Smooth muscle cell (in vitro differentiated cells): Measurements from ENCODE around the gene SLIT1. TPM values are rescaled to one million over a fixed set of nuclear protein-coding genes. Genes with fewer than 3 reads are reported as not detected.
A peak's percentile ranks its signal among the peaks of the same experiment; 100 is the strongest.

Experiments
- DNase-seq: peaks from one replicate; lab custom pipeline; 2025; ENCODE audit not compliant: unreplicated experiment; lab: John Stamatoyannopoulos, UW
- H2AFZ ChIP-seq: fragments of 200-600 bp; sonication (generic); 2 replicates; pipeline ENCODE4 v1.6.0; 2016; ENCODE audit warnings: antibody characterized with exemption, low read depth, mild to moderate bottlenecking
- H3F3A ChIP-seq: fragments of 200-600 bp; sonication (generic); 2 replicates; pipeline ENCODE4 v1.6.0; 2017; ENCODE audit warnings: antibody characterized with exemption, low read depth
- H3K27ac ChIP-seq: fragments of 200-600 bp; sonication (generic); 2 replicates; pipeline ENCODE4 v1.5.1; 2016; ENCODE audit warnings: low read depth, mild to moderate bottlenecking
- H3K27me3 ChIP-seq: fragments of 200-600 bp; sonication (generic); 2 replicates; pipeline ENCODE4 v1.6.1; 2016; ENCODE audit warnings: low read depth, mild to moderate bottlenecking
- H3K36me3 ChIP-seq: fragments of 200-600 bp; sonication (generic); 2 replicates; pipeline ENCODE4 v1.5.1; 2016; ENCODE audit warnings: low read depth
- H3K4me1 ChIP-seq: fragments of 200-600 bp; sonication (generic); 2 replicates; pipeline ENCODE4 v1.5.1; 2016; ENCODE audit warnings: low read depth
- H3K4me2 ChIP-seq: fragments of 200-600 bp; sonication (generic); 2 replicates; pipeline ENCODE4 v1.6.0; 2016; ENCODE audit warnings: mild to moderate bottlenecking
- H3K4me3 ChIP-seq: fragments of 200-600 bp; sonication (generic); 2 replicates; pipeline ENCODE4 v1.5.1; 2016; ENCODE audit warnings: mild to moderate bottlenecking
- H3K79me2 ChIP-seq: fragments of 200-600 bp; sonication (generic); 2 replicates; pipeline ENCODE4 v1.6.0; 2016; ENCODE audit warnings: low read depth, mild to moderate bottlenecking
- H3K9ac ChIP-seq: fragments of 200-600 bp; sonication (generic); 2 replicates; pipeline ENCODE4 v1.6.0; 2016; ENCODE audit warnings: low read depth
- H3K9me3 ChIP-seq: fragments of 200-600 bp; sonication (generic); replicated peaks from 2 replicates; pipeline ENCODE4 v1.5.1; 2016; ENCODE audit warnings: low read depth
- H4K20me1 ChIP-seq: fragments of 200-600 bp; sonication (generic); 2 replicates; pipeline ENCODE4 v1.6.0; 2016; ENCODE audit warnings: low read depth
- WGBS: methylation state at CpG from one replicate; pipeline ENCODE4 v1.1.7; 2016; ENCODE audit warnings: low lambda C conversion rate; 5-methylcytosine and 5-hydroxymethylcytosine counted together
- polyA plus RNA-seq: library from polyadenylated mRNA; unstranded; fragments of >200 nt; fragmentation: Nextera tagmentation; extraction: Ambion mirVana; gene quantifications from 2 replicates; pipeline ENCODE4 v1.2.1, GENCODE V29; 2016
- total RNA-seq: library from RNA; depleted of rRNA; stranded (reverse); fragments of >200 nt; gene quantifications from 2 replicates; pipeline ENCODE4 v1.2.3, GENCODE V29; 2014
- TF ChIP-seq, protein P1 (sequence below): fragments of 200-600 bp; sonication (generic); IDR thresholded peaks from 2 replicates; pipeline ENCODE4 v1.5.1; 2017; ENCODE audit warnings: borderline replicate concordance, mild to moderate bottlenecking, antibody characterized with exemption; ENCODE audit not compliant: insufficient read depth, poor library complexity, severe bottlenecking

The SLIT1 gene
- total and polyA plus RNA-seq, 2 experiments from 2014 or later: 0.15 TPM; not detected in 1

DNA sequence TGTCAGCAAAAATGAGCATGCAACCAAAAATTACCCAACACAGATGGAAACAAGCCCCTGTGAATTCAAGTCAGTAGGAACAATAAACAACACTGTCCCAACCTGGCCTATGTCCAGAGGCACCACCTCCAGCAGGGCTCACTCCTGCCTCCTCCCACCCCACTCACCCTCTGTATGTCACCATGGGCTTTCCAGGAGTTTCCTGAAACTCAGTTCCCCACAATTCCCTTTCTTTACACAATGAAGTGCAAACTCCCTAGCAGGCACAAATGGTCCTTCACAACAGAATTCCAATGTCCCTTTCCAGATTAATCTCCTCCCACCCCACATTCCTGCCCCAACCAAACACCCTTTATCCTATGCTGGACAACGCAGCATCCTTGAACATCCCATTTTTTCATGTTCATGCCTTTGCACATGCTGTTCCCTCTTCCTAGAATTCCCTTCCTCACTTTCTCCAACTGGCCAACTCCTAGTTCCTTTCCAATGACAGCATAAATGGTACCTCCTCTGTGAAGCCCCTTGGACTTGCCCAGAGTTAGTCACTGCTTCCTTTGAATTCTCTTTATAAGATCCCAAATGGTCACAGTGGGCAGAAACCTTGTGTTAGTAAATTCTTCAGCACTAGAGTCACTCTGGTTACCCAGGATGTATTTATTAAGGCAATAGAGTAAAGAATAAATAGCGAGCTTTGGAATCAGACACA is 157.5 kb downstream of the SLIT1 start:
- no peaks in the 10 kb centered on the region for H3K9me3 ChIP-seq
- no peak overlapping the region for H3K27ac ChIP-seq
- no peak overlapping the region for H3K4me3 ChIP-seq
- TF ChIP-seq, protein P1, sequence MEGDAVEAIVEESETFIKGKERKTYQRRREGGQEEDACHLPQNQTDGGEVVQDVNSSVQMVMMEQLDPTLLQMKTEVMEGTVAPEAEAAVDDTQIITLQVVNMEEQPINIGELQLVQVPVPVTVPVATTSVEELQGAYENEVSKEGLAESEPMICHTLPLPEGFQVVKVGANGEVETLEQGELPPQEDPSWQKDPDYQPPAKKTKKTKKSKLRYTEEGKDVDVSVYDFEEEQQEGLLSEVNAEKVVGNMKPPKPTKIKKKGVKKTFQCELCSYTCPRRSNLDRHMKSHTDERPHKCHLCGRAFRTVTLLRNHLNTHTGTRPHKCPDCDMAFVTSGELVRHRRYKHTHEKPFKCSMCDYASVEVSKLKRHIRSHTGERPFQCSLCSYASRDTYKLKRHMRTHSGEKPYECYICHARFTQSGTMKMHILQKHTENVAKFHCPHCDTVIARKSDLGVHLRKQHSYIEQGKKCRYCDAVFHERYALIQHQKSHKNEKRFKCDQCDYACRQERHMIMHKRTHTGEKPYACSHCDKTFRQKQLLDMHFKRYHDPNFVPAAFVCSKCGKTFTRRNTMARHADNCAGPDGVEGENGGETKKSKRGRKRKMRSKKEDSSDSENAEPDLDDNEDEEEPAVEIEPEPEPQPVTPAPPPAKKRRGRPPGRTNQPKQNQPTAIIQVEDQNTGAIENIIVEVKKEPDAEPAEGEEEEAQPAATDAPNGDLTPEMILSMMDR: no peak
- DNase-seq: no peak
- H3K27me3 ChIP-seq: no peaks in the 10 kb centered on the region
- no peak overlapping the region for H3K4me2 ChIP-seq
- WGBS: 81% methylated on average over 2 of the region's 2 CpGs
- H2AFZ ChIP-seq: no peak overlapping the region
- H3K79me2 ChIP-seq: no peaks in the 10 kb centered on the region
- no peaks in the 10 kb centered on the region for H4K20me1 ChIP-seq
- no peaks in the 10 kb centered on the region for H3K4me1 ChIP-seq
- H3K9ac ChIP-seq: no peak overlapping the region
- H3F3A ChIP-seq: no peaks in the 10 kb centered on the region
- no peaks in the 10 kb centered on the region for H3K36me3 ChIP-seq

DNA sequence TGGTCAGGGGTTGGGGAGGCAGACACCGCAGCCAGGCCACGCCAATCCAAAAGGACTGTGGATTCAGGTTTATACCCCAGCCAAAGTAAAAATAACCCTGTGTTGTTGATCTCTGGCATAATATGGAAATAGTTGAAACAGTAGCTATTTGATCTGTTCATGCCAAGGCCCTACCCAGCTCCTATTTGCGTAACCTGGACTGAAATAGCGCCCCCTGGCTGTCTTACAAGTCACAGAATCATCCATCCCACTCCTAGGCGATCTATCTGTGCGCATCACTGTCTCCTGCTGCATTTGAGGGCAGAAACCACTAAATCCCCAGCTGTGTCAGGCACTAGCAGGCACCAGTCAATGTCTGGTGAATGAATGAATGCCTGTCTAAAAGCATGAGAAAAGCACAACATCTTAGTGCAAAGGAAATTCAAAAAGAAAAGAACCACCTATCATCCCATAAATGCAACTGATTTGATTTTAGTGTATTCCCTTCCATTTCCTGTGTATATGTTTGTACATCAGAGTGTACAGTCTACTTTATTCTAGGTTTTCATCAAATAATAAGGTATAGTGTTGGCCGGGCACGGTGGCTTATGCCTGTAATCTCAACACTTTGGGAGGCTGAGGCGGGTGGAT is 160.0 kb downstream of the SLIT1 start:
- Histone ChIP-seq H3K27ac (no peak overlapping the region), H3K4me3 (no peak overlapping the region), H3K4me2 (no peak overlapping the region), H3K9me3 (no peaks in the 10 kb centered on the region), H2AFZ (no peak overlapping the region), H3K79me2 (no peaks in the 10 kb centered on the region), H3K27me3 (no peaks in the 10 kb centered on the region), H3K4me1 (peaks cover 4% of the 10 kb centered on the region), H4K20me1 (no peaks in the 10 kb centered on the region), H3K9ac (no peak overlapping the region), H3F3A (no peaks in the 10 kb centered on the region), H3K36me3 (no peaks in the 10 kb centered on the region)
- TF ChIP-seq, protein P1: peak; percentile 66
- 67% methylated on average over 9 of the region's 9 CpGs for WGBS
- DNase-seq: no peak

DNA sequence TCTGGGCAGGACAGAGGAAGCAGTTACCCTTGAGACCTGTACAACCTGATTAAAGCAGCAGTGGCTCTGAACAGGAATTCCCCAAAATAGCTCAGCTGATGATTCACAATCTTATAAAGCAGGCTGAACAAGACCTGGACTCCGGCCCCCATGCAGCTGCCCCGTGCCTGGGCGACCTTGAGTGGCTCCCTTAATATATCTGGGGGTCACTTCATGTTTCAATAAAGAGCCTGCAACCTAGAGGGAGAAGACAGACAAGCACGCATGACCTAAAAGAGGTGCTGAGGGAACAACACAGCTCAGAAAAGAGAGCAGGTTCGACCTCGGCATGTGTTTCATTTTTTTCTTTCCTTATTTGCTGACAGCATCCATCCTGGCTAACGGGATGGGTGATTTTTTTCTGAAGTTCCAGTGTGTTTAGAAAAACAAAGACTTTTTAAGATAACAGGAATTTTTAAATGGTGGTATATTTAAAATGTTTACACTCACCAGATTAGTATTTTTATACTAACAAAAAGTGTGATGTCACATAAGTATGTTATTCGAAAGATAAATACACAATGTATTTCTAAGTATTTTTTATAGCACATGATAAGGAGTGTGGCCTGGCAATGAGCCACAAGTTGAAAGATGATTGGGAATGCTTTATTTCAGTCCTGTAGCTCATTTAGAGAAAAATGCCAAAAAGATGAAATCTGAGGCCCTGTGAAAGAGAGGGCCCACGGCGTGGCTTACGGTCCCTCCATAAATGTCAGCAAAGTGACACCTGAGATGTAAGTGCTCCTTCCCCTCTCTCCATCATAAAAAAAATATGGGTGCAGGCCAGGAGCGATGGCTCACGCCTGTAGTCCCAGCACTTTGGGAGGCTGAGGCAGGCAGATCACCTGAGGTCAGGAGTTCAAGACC is 161.3 kb downstream of the SLIT1 start:
- WGBS: 74% methylated on average over 13 of the region's 13 CpGs
- Histone ChIP-seq H3K79me2 (no peaks in the 10 kb centered on the region), H3K36me3 (no peaks in the 10 kb centered on the region), H2AFZ (no peak overlapping the region), H4K20me1 (no peaks in the 10 kb centered on the region), H3K4me2 (no peak overlapping the region), H3K4me1 (peaks cover 14% of the 10 kb centered on the region), H3K9me3 (no peaks in the 10 kb centered on the region), H3K9ac (no peak overlapping the region), H3F3A (no peaks in the 10 kb centered on the region), H3K27ac (peak overlapping the region; percentile 34), H3K27me3 (no peaks in the 10 kb centered on the region), H3K4me3 (no peak overlapping the region)
- no peak for DNase-seq
- TF ChIP-seq, protein P1: no peak
